GDM1 (cell line): ENCODE measurements around the gene LGALS14.
"Not testable (repeated sequence)": the region's sequence is repeated elsewhere in the genome, so short reads cannot be mapped to it uniquely, and the experiment has no call there.

Experiments used
- DNase-seq: peaks from one replicate; lab custom pipeline; 2025; lab: John Stamatoyannopoulos, UW

Gene LGALS14

GRCh38 chr19:39695759-39696158 lies 8.5 kb upstream of the LGALS14 start:
- no peak for DNase-seq

GRCh38 chr19:39696387-39696786 lies 7.9 kb upstream of the LGALS14 start:
- no peak for DNase-seq

- no peak for DNase-seq
Measured at GRCh38 chr19:39698535-39698934, 5.7 kb upstream of the LGALS14 start.

- no peak for DNase-seq
Measured at GRCh38 chr19:39701291-39701690, 3.0 kb upstream of the LGALS14 start.

- DNase-seq: no peak
Measured at GRCh38 chr19:39705578-39706188, 1.4 kb downstream of the LGALS14 start.

GRCh38 chr19:39708594-39708993 lies 4.3 kb downstream of the LGALS14 start:
- no peak for DNase-seq

GRCh38 chr19:39709026-39709872 lies 5.0 kb downstream of the LGALS14 start:
- DNase-seq: no peak

- no peak for DNase-seq
Measured at GRCh38 chr19:39710333-39710890, 6.1 kb downstream of the LGALS14 start.

GRCh38 chr19:39720144-39720543 lies 15.9 kb downstream of the LGALS14 start:
- DNase-seq: not testable (repeated sequence)

GRCh38 chr19:39725995-39726394 lies 21.7 kb downstream of the LGALS14 start:
- no peak for DNase-seq

GRCh38 chr19:39727070-39727800 lies 23.0 kb downstream of the LGALS14 start:
- no peak for DNase-seq

- DNase-seq: no peak
Measured at GRCh38 chr19:39728040-39728439, 23.8 kb downstream of the LGALS14 start.

- DNase-seq: no peak
Measured at GRCh38 chr19:39729594-39729993, 25.3 kb downstream of the LGALS14 start.

- DNase-seq: no peak
Measured at GRCh38 chr19:39731685-39732084, 27.4 kb downstream of the LGALS14 start.

GRCh38 chr19:39733841-39734240 lies 29.6 kb downstream of the LGALS14 start:
- DNase-seq: no peak

GRCh38 chr19:39735688-39736087 lies 31.4 kb downstream of the LGALS14 start:
- no peak for DNase-seq

GRCh38 chr19:39736088-39736487 lies 31.8 kb downstream of the LGALS14 start:
- no peak for DNase-seq

- DNase-seq: no peak
Measured at GRCh38 chr19:39737351-39737750, 33.1 kb downstream of the LGALS14 start.

GRCh38 chr19:39737891-39738290 lies 33.6 kb downstream of the LGALS14 start, which contains the start of gene CLC:
CLC (minus strand) TSS chr19:39738029; CDS start chr19:39737952, 77 bp downstream.
- DNase-seq: no peak

GRCh38 chr19:39738814-39739213 lies 34.5 kb downstream of the LGALS14 start:
- no peak for DNase-seq

GRCh38 chr19:39740395-39740794 lies 36.1 kb downstream of the LGALS14 start:
- DNase-seq: no peak

GRCh38 chr19:39745643-39746042 lies 41.4 kb downstream of the LGALS14 start:
- no peak for DNase-seq
